Endodermal cell (in vitro differentiated cells): Measurements from ENCODE around the gene ZNF888. TPM values are rescaled to one million over a fixed set of nuclear protein-coding genes. Genes with fewer than 3 reads are reported as not detected.

Experiments
- DNase-seq: peaks from one replicate; pipeline ENCODE4 v3.0.0-alpha.2; 2017
- H3K27ac ChIP-seq: 2 replicates; pipeline ENCODE4 v1.5.1; 2013; ENCODE audit warnings: mild to moderate bottlenecking, low read depth, low read length, moderate library complexity
- H3K27me3 ChIP-seq: 2 replicates; pipeline ENCODE4 v1.6.1; 2013; ENCODE audit warnings: mild to moderate bottlenecking, low read length, moderate library complexity; ENCODE audit not compliant: insufficient read depth, control insufficient read depth, poor library complexity, severe bottlenecking
- H3K36me3 ChIP-seq: 2 replicates; pipeline ENCODE4 v1.7.0; 2013; ENCODE audit warnings: mild to moderate bottlenecking, low read length, moderate library complexity; ENCODE audit not compliant: control insufficient read depth, insufficient read depth
- H3K4me1 ChIP-seq: one replicate; pipeline ENCODE4 v1.7.0; 2013; ENCODE audit warnings: low read length; ENCODE audit not compliant: control insufficient read depth, insufficient read depth
- H3K4me3 ChIP-seq: 2 replicates; pipeline ENCODE4 v1.5.1; 2013; ENCODE audit warnings: mild to moderate bottlenecking, low read length, moderate library complexity
- H3K9ac ChIP-seq: 2 replicates; pipeline ENCODE4 v1.6.1; 2013; ENCODE audit warnings: mild to moderate bottlenecking, low read length, moderate library complexity; ENCODE audit not compliant: poor library complexity, severe bottlenecking; ENCODE audit errors: extremely low read depth
- H3K9me3 ChIP-seq: 2 replicates; pipeline ENCODE4 v1.6.1; 2013; ENCODE audit warnings: mild to moderate bottlenecking, low read length, moderate library complexity; ENCODE audit not compliant: control insufficient read depth
- H3K27ac Mint-ChIP-seq: 2 replicates; pipeline ENCODE4 v1.8.0; 2020; ENCODE audit warnings: mixed read lengths
- H3K27me3 Mint-ChIP-seq: 2 replicates; pipeline ENCODE4 v1.8.0; 2021; ENCODE audit warnings: mild to moderate bottlenecking, mixed read lengths; ENCODE audit not compliant: insufficient read depth
- H3K36me3 Mint-ChIP-seq: 2 replicates; pipeline ENCODE4 v1.8.0; 2020; ENCODE audit warnings: low read depth, mixed read lengths
- H3K4me1 Mint-ChIP-seq: 2 replicates; pipeline ENCODE4 v1.8.0; 2020; ENCODE audit warnings: mixed read lengths
- H3K4me3 Mint-ChIP-seq: 2 replicates; pipeline ENCODE4 v1.8.0; 2020; ENCODE audit warnings: mild to moderate bottlenecking, moderate library complexity, mixed read lengths
- H3K9me3 Mint-ChIP-seq: 2 replicates; pipeline ENCODE4 v1.8.0; 2020; ENCODE audit warnings: mild to moderate bottlenecking, mixed read lengths
- WGBS, 2 experiments: methylation state at CpG; one replicate each; pipeline versions ENCODE4 v1.1.5 to v1.1.7; 2013; ENCODE audit warnings: missing lambda C conversion rate in 2 of 2, mixed read lengths in 1 of 2; ENCODE audit not compliant: insufficient coverage in 1 of 2, insufficient read length in 1 of 2; 5-methylcytosine and 5-hydroxymethylcytosine counted together
- total RNA-seq, 2 donors: library from RNA; stranded (reverse); fragmentation: NEBNext Ultra II Directional in 1 of 2; extraction: Animal tissue kit (Norgen Biotek cat#: 25700) in 1 of 2; gene quantifications; 2 replicates in 1 of 2; 3 replicates in 1 of 2; pipeline ENCODE4 v1.2.1, GENCODE V29; 2021
- TF ChIP-seq, protein P1 (sequence below): fragments of 200-600 bp; sonication (generic); conservative IDR thresholded peaks from 2 replicates; pipeline ENCODE4 v1.5.0; 2021; ENCODE audit warnings: antibody characterized with exemption, mild to moderate bottlenecking

The ZNF888 gene
- total RNA-seq, 2 donors from 2014 or later = 13.4 to 19.6 TPM

DNA sequence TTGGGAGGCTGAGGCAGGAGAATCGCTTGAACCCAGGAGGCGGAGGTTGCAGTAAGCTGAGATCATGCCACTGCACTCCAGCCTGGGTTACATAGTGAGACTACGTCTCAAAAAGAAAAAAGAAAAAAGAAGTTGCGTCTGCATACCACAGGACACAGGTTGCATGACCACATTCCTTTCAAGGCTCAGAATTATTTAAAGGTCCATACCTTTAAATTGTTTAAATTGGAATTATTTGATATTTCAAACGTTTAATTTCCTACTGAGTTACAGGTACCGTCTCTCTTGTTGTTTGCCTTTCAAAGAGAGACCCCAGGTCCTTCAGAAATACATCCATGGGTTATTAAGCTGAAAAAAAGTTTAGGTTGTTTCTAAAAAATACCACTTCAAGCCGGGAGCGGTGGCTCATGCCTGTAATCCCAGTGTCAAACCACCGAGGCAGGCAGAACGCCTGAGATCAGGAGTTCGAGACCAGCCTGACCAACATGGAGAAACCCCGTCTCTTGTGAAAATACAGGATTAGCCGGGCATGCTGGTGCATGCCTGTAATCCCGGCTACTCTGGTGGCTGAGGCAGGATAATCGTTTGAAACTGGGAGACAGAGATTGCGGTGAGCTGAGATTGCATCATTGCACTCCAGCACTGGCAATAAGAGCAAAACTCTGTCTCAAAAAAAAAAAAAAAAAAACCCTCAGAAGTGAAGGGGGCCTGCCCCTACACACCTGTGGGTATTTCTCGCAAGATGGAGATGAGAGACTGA lies 20.8 kb upstream of the ZNF888 start:
- Mint-ChIP-seq H3K4me1 (peaks cover 19% of the 10 kb centered on the region), H3K36me3 (peaks cover 14% of the 10 kb centered on the region), H3K4me3 (peak overlapping the region; percentile 78), H3K27me3 (no peaks in the 10 kb centered on the region), H3K27ac (peak overlapping the region; percentile 99), H3K9me3 (peaks cover 30% of the 10 kb centered on the region)
- Histone ChIP-seq H3K27me3 (no peaks in the 10 kb centered on the region), H3K27ac (peak overlapping the region; percentile 85), H3K9me3 (peaks cover 30% of the 10 kb centered on the region), H3K9ac (peak overlapping the region; percentile 46), H3K4me3 (peak overlapping the region; percentile 35), H3K36me3 (peaks cover 18% of the 10 kb centered on the region), H3K4me1 (peaks cover 3% of the 10 kb centered on the region)
- TF ChIP-seq, protein P1, sequence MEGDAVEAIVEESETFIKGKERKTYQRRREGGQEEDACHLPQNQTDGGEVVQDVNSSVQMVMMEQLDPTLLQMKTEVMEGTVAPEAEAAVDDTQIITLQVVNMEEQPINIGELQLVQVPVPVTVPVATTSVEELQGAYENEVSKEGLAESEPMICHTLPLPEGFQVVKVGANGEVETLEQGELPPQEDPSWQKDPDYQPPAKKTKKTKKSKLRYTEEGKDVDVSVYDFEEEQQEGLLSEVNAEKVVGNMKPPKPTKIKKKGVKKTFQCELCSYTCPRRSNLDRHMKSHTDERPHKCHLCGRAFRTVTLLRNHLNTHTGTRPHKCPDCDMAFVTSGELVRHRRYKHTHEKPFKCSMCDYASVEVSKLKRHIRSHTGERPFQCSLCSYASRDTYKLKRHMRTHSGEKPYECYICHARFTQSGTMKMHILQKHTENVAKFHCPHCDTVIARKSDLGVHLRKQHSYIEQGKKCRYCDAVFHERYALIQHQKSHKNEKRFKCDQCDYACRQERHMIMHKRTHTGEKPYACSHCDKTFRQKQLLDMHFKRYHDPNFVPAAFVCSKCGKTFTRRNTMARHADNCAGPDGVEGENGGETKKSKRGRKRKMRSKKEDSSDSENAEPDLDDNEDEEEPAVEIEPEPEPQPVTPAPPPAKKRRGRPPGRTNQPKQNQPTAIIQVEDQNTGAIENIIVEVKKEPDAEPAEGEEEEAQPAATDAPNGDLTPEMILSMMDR = no peak
- WGBS, 2 experiments = 86 to 94% methylated on average over 16 to 17 of the region's 17 CpGs
- peak; percentile 60 for DNase-seq

DNA sequence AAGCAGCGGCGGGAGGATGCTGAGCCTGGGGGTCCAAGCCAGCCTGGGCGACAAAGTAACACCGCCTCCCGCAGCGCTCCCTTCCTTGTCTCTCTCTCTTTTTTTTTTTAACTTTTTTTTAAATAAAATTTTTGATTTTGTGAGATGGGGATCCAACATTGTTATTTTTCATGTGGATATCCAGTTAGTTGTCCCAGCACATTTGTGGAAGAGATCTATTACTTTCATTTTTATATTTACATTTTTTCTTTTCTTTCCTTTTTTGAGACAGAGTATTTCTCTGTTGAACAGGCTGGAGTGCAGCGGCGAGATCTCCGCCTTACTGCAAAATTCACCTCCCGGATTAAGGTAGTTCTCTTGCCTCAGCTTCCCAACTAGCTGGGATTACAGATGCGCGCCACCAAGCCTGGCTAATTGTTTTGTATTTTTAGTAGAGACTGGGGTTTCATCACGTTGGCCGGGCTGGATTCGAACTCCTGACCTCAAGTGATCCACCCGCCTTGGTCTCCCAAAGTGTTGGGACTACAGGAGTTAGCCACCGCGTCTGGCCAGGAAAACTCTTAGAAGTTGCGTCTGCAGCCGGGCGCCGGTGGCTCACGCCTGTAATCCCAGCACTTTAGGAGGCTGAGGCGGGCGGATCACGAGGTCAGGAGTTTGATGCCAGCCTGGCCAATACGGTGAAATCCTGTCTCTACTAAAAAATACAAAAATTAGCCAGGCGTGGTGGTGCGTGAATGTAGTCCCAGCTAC lies 20.1 kb upstream of the ZNF888 start:
- peak overlapping the region; percentile 68 for H3K27ac ChIP-seq
- Mint-ChIP-seq H3K4me3 (peak overlapping the region; percentile 78), H3K36me3 (peaks cover 16% of the 10 kb centered on the region), H3K4me1 (peaks cover 27% of the 10 kb centered on the region), H3K9me3 (peaks cover 26% of the 10 kb centered on the region), H3K27ac (peak overlapping the region; percentile 99), H3K27me3 (no peaks in the 10 kb centered on the region)
- 73 to 87% methylated on average over 15 to 29 of the region's 29 CpGs for WGBS, 2 experiments
- peaks cover 23% of the 10 kb centered on the region for H3K9me3 ChIP-seq
- peak overlapping the region; percentile 55 for H3K9ac ChIP-seq
- TF ChIP-seq, protein P1 = no peak
- H3K27me3 ChIP-seq = no peaks in the 10 kb centered on the region
- DNase-seq = peak; percentile 40
- H3K4me1 ChIP-seq = peaks cover 3% of the 10 kb centered on the region
- peaks cover 20% of the 10 kb centered on the region for H3K36me3 ChIP-seq
- H3K4me3 ChIP-seq = peak overlapping the region; percentile 35

DNA sequence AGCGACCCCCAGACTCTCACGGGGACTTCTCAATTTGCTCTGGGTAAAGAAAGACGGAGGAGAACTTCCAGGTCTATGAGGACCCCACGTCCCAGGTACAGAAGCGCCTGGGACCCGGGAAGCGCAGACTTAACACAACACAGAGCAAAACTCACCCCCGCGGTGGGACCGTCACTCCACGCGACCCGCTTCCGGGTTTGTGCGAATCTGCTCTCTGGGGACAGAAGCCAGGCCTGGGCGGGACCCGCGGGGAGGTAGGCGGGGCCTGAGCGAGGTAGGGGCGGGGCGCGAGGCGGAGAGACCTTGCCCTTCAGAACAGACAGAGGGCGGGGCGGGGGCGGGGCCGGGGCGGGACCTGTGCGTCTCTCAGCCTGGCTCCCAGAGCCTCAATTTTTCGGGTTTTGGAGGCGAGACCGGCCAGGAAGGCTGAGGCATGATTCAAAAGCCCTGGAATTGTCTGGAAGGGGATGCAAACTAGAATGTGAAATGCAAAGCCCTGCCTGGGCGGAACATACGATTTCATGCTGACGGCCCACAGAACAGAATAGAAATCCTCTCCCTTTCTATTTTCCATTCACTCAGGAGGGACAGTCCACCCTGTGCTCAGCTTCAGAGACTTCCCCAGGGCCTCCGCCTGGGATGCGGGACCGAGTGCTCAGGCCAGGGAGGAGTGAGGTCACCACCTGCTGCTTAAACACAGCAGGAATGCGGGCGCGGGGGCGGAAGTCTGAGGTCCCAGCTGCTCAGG lies 19.3 kb upstream of the ZNF888 start:
- peak overlapping the region; percentile 78 for H3K4me3 Mint-ChIP-seq
- H3K27me3 Mint-ChIP-seq = no peaks in the 10 kb centered on the region
- H3K9me3 ChIP-seq = peaks cover 15% of the 10 kb centered on the region
- TF ChIP-seq, protein P1 = no peak
- peaks cover 29% of the 10 kb centered on the region for H3K4me1 Mint-ChIP-seq
- peak; percentile 99 for DNase-seq
- H3K36me3 Mint-ChIP-seq = peaks cover 14% of the 10 kb centered on the region
- H3K9ac ChIP-seq = peak overlapping the region; percentile 84
- H3K27me3 ChIP-seq = no peaks in the 10 kb centered on the region
- H3K36me3 ChIP-seq = peaks cover 16% of the 10 kb centered on the region
- H3K4me3 ChIP-seq = peak overlapping the region; percentile 94
- peaks cover 3% of the 10 kb centered on the region for H3K4me1 ChIP-seq
- peak overlapping the region; percentile 96 for H3K27ac Mint-ChIP-seq
- WGBS, 2 experiments = 2 to 3% methylated on average over 11 to 43 of the region's 43 CpGs
- H3K9me3 Mint-ChIP-seq = peaks cover 18% of the 10 kb centered on the region
- H3K27ac ChIP-seq = peak overlapping the region; percentile 68
